ENCODE data around the gene ASTN1. TPM values are rescaled to one million over a fixed set of nuclear protein-coding genes. Genes with fewer than 3 reads are reported as not detected.

Gene ASTN1
- total and polyA plus RNA-seq, 2 experiments from 2014 or later, result 1.1 TPM; not detected in 1

GRCh38 chr1:176815621-176816020 lies 348.9 kb downstream of the ASTN1 start:
- no peaks in the 10 kb centered on the region for H4K20me1 ChIP-seq (ENCODE audit: insufficient read depth, poor library complexity, severe bottlenecking)
- no peaks in the 10 kb centered on the region for H3K9me2 ChIP-seq (replicated peaks; ENCODE audit: insufficient read depth)
- H3K36me3 ChIP-seq (replicated peaks; ENCODE audit: insufficient read depth, low read depth), result no peaks in the 10 kb centered on the region
- H3K4me3 ChIP-seq, result no peak overlapping the region
- H3K4me2 ChIP-seq, result no peak overlapping the region
- H3K79me2 ChIP-seq, result no peaks in the 10 kb centered on the region
- H2AFZ ChIP-seq, result no peak overlapping the region
- no peak overlapping the region for H3K27ac ChIP-seq
- 83% methylated on average over 6 of the region's 6 CpGs for WGBS (ENCODE audit: low lambda C conversion rate, missing lambda C conversion rate)
- no peaks in the 10 kb centered on the region for H3K9me3 ChIP-seq (ENCODE audit: low read depth)
- no peak for DNase-seq (ENCODE audit: low spot score)
- no peaks in the 10 kb centered on the region for H3K4me1 ChIP-seq (ENCODE audit: insufficient read depth)
- H3K27me3 ChIP-seq, result no peaks in the 10 kb centered on the region
- no peak for TF ChIP-seq CTCF (IDR thresholded peaks at IDR 0.05; ENCODE audit: poor library complexity)
- no peak for TF ChIP-seq EZH2phosphoT487 (IDR thresholded peaks at IDR 0.05; ENCODE audit: low read depth, severe bottlenecking, unreplicated experiment)
- no peak for TF ChIP-seq EZH2 (IDR thresholded peaks at IDR 0.05; ENCODE audit: borderline replicate concordance)

GRCh38 chr1:176811511-176812288 lies 352.8 kb downstream of the ASTN1 start:
- Histone ChIP-seq H3K27ac (no peak overlapping the region), H3K27me3 (no peaks in the 10 kb centered on the region), H3K4me2 (no peak overlapping the region), H3K4me1 (ENCODE audit: insufficient read depth) (no peaks in the 10 kb centered on the region), H3K36me3 (replicated peaks; ENCODE audit: insufficient read depth, low read depth) (no peaks in the 10 kb centered on the region), H3K4me3 (no peak overlapping the region), H4K20me1 (ENCODE audit: insufficient read depth, poor library complexity, severe bottlenecking) (no peaks in the 10 kb centered on the region), H3K79me2 (no peaks in the 10 kb centered on the region), H3K9me2 (replicated peaks; ENCODE audit: insufficient read depth) (no peaks in the 10 kb centered on the region), H2AFZ (no peak overlapping the region), H3K9me3 (ENCODE audit: low read depth) (no peaks in the 10 kb centered on the region)
- 41% methylated on average over 4 of the region's 4 CpGs for WGBS (ENCODE audit: low lambda C conversion rate, missing lambda C conversion rate)
- TF ChIP-seq EZH2phosphoT487 (IDR thresholded peaks at IDR 0.05; ENCODE audit: low read depth, severe bottlenecking, unreplicated experiment) (no peak), EZH2 (IDR thresholded peaks at IDR 0.05; ENCODE audit: borderline replicate concordance) (no peak), CTCF (IDR thresholded peaks at IDR 0.05; ENCODE audit: poor library complexity) (no peak)
- DNase-seq (ENCODE audit: low spot score), result no peak

GRCh38 chr1:176809292-176809691 lies 355.2 kb downstream of the ASTN1 start:
- H2AFZ ChIP-seq, result no peak overlapping the region
- no peaks in the 10 kb centered on the region for H3K9me2 ChIP-seq (replicated peaks; ENCODE audit: insufficient read depth)
- no peaks in the 10 kb centered on the region for H3K27me3 ChIP-seq
- WGBS (ENCODE audit: low lambda C conversion rate, missing lambda C conversion rate), result 83% methylated on average over 2 of the region's 2 CpGs
- H3K27ac ChIP-seq, result no peak overlapping the region
- TF ChIP-seq EZH2 (IDR thresholded peaks at IDR 0.05; ENCODE audit: borderline replicate concordance) (no peak), EZH2phosphoT487 (IDR thresholded peaks at IDR 0.05; ENCODE audit: low read depth, severe bottlenecking, unreplicated experiment) (no peak), CTCF (IDR thresholded peaks at IDR 0.05; ENCODE audit: poor library complexity) (no peak)
- H3K4me1 ChIP-seq (ENCODE audit: insufficient read depth), result no peaks in the 10 kb centered on the region
- H3K79me2 ChIP-seq, result no peaks in the 10 kb centered on the region
- no peak for DNase-seq (ENCODE audit: low spot score)
- H3K4me3 ChIP-seq, result no peak overlapping the region
- no peak overlapping the region for H3K4me2 ChIP-seq
- no peaks in the 10 kb centered on the region for H3K36me3 ChIP-seq (replicated peaks; ENCODE audit: insufficient read depth, low read depth)
- no peaks in the 10 kb centered on the region for H4K20me1 ChIP-seq (ENCODE audit: insufficient read depth, poor library complexity, severe bottlenecking)
- H3K9me3 ChIP-seq (ENCODE audit: low read depth), result no peaks in the 10 kb centered on the region

MicroRNAs within 50 kb of the gene (microRNA counts, 767-probe panel; counts per million panel counts)
- not detected for microRNA hsa-miR-488-3p

Small RNA genes within 50 kb of the gene (microRNA-seq; reads per million reads assigned to microRNA genes)
- 2.7 reads per million for gene MIR488

Small RNA genes within 50 kb of the gene (small RNA-seq; reads per million reads assigned to genes)
- gene MIR488, result 0.22 reads per million

Other genes starting within 250 kb of the ASTN1 start
- 1.5 and 1.6 TPM in 2 replicates for gene BRINP2, start 6.2 kb upstream of the ASTN1 start, total RNA-seq
- gene BRINP2, start 6.2 kb upstream of the ASTN1 start, polyA plus RNA-seq, result 1.5 TPM in 1 of 2 replicates, not detected in the other